Activated CD4-positive, alpha-beta memory T cell treated with anti-CD3 and anti-CD28 coated beads, Interleukin-2, amount 10 ng/mL, durations not matched to agents 7 days and 5 days (primary cell): ENCODE measurements around the gene ABHD1. TPM values are rescaled to one million over a fixed set of nuclear protein-coding genes. Genes with fewer than 3 reads are reported as not detected.

Experiments
- CTCF ChIA-PET: fragments of 350-600 bp; sonication (Branson Sonifier 250); formaldehyde crosslinking; loops from one replicate; lab custom pipeline; 2021; ENCODE audit warnings: antibody characterized with exemption, inconsistent platforms; lab: Charles Lee
- POLR2A ChIA-PET: fragments of 350-600 bp; sonication (Branson Sonifier 250); formaldehyde crosslinking; loops from one replicate; lab custom pipeline; 2021; ENCODE audit warnings: antibody characterized with exemption; lab: Charles Lee
- DNase-seq: peaks from one replicate; pipeline ENCODE4 v3.0.0-alpha.2; 2020
- H3K27ac Mint-ChIP-seq: one replicate; pipeline ENCODE4 v1.8.0; 2021; ENCODE audit warnings: mild to moderate bottlenecking, mixed read lengths
- H3K27me3 Mint-ChIP-seq: one replicate; pipeline ENCODE4 v1.8.0; 2021; ENCODE audit warnings: mixed read lengths
- H3K36me3 Mint-ChIP-seq: one replicate; pipeline ENCODE4 v1.8.0; 2021; ENCODE audit warnings: low read depth, mixed read lengths
- H3K4me1 Mint-ChIP-seq: one replicate; pipeline ENCODE4 v1.8.0; 2021; ENCODE audit warnings: mixed read lengths
- H3K4me3 Mint-ChIP-seq: one replicate; pipeline ENCODE4 v1.8.0; 2021; ENCODE audit warnings: mild to moderate bottlenecking, mixed read lengths
- H3K9me3 Mint-ChIP-seq: one replicate; pipeline ENCODE4 v1.8.0; 2021; ENCODE audit warnings: mixed read lengths
- total RNA-seq, 2 experiments: library from RNA; stranded (reverse); gene quantifications; one replicate each; pipeline ENCODE4 v1.2.3, GENCODE V29; 2021

ABHD1 gene
- total RNA-seq, 2 experiments from 2014 or later: 0.13 to 0.20 TPM

DNA sequence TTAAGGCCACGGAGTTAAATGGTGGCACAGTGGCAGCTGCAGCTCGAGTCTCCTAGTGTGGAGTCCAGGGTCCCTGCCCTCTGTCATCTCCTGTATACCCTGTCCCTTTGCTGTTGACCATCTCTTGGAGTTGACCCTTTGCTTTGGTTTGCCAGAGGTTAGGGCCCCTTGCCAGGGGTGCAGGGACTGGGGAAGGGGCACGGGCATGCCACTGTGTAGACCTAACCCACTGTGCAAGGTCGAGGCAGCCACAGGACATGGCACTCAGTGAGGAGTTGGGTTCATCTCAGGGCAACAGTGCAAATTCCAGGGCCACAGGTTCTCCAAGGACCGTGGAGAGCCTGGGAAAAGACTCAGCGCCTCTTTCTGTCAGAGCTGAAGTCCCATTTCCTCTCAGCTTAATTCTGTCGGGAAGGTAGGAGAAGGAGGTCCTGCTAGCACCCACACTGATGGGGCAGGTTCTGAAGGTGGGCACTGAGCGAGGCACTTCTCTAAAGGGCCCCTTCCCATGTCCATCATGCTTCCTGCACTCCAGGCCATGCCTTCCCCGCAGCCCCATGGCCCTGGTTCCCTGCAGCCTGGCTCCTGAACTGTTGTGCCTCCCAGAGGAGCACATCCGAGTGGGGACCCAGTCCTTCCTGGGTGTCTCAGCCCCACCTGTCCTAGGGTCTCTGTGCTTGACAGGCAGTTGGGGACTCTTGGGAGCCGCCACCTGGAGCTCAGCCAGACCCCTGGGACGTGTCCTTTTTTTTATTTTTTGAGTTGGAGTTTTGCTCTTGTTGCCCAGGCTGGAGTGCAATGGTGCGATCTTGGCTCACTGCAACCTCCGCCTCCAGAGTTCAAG lies 34.3 kb upstream of the ABHD1 start:
- Mint-ChIP-seq H3K27me3 (no peaks in the 10 kb centered on the region), H3K27ac (no peak overlapping the region), H3K36me3 (no peaks in the 10 kb centered on the region), H3K4me3 (no peak overlapping the region), H3K4me1 (peaks cover 27% of the 10 kb centered on the region), H3K9me3 (no peaks in the 10 kb centered on the region)
- POLR2A ChIA-PET: interaction anchor here (2.3 to 11.8 kb wide), 3 partner anchors 16 to 45 kb away, joined by 14 to 125 read pairs (median 107); partner anchors contain the start of genes AGBL5, OST4 and PREB
- CTCF ChIA-PET: interaction anchor here (0.7 to 1.9 kb wide), 6 partner anchors 8 to 1201 kb away, joined by 3 to 5 read pairs (median 3); partner anchors contain the start of gene OST4
- no peak for DNase-seq

DNA sequence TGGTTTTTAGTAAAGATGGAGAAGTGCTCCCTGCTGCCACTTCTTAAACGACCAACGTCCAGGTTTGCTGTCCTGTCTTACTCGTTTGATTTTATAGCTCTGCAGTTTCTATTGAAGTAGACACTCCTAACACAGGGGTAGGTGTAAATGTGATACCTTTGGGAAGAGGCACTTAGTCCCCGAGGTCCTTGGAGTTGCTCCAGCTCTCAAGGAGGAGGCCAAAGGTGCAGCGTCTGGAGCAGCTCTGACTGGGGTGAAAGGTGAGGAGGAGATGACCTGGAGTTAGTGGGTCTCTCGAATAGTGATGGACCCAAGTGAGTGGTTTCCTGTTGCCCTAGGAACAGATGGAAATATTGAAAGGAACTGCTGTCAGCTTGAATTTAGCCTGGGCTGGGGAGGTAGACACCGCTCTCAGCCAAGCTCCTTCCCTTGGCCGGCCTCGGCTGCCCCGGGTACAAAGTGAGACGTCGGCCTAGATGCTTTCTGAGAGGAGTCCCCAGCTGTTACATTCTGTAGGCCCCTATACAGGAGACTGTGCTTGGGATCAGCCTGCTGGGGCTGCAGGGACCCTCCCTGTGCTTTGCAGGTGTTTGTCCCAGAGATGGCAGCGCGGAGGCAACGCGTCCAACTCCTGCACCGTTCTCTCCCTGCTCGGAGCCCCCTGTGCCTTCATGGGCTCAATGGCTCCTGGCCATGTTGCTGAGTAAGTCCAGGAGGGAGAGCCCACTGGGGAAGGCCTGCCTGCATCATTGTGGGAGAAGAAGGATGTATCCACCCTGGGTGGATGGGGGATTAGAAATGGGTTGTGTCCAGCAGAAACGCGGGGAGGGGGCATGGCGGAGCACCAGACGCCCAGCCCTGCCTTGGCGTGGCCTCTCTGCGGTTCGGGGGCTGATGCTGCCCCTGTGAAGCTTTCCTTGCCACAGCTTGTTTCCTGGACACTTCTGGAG lies 31.6 kb upstream of the ABHD1 start:
- Mint-ChIP-seq H3K27ac (no peak overlapping the region), H3K4me1 (peaks cover 23% of the 10 kb centered on the region), H3K36me3 (no peaks in the 10 kb centered on the region), H3K9me3 (no peaks in the 10 kb centered on the region), H3K27me3 (no peaks in the 10 kb centered on the region), H3K4me3 (no peak overlapping the region)
- DNase-seq: no peak
- CTCF ChIA-PET: no interaction called here
- POLR2A ChIA-PET: interaction anchor here (0.8 to 11.8 kb wide), 2 partner anchors 11 to 39 kb away, joined by 3 to 107 read pairs; partner anchors contain the start of gene AGBL5

DNA sequence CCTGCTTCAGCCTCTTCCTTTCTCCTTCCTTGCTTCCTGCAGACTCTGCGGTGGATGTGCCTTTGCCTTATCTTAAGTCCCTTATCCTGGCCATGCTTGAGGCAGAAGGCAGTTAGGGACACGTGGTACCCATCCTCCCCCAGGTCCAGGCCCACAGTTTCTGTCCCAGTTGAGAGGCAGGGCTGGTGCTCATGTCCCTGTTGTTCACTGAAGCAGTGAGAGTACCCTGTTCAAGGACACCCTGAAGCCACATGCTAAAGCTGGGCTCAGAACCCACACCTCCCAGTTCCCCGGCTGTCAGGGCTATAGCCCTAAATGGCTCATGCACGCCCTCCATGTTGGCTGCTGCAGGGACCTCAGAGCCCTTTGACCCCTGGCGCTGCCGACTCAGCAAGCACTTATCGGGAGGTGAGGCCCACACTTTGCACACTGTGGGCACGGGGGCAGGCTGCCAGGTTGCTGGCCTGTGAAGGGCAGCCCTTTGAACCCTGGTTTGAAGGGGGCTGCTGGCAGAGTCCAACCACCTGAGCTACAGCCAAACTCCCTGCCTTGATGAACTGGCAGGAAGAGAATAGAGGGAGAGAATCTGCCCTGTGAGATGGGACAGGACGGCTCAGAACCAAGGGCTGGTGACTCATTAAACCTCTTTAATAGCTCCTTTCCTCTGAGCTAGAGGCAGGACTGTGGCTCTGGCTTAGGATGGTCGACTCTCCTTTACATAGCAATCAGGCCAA lies 30.8 kb upstream of the ABHD1 start:
- no peak overlapping the region for H3K27ac Mint-ChIP-seq
- no peaks in the 10 kb centered on the region for H3K36me3 Mint-ChIP-seq
- POLR2A ChIA-PET: interaction anchor here (0.8 kb wide), 1 partner anchor 12 kb away, joined by 3 read pairs; no protein-coding TSS in a partner anchor
- DNase-seq: no peak
- H3K9me3 Mint-ChIP-seq: no peaks in the 10 kb centered on the region
- CTCF ChIA-PET: interaction anchor here (1.2 kb wide), 1 partner anchor 186 kb away, joined by 3 read pairs; no protein-coding TSS in a partner anchor
- peaks cover 14% of the 10 kb centered on the region for H3K4me1 Mint-ChIP-seq
- H3K4me3 Mint-ChIP-seq: no peak overlapping the region
- no peaks in the 10 kb centered on the region for H3K27me3 Mint-ChIP-seq

DNA sequence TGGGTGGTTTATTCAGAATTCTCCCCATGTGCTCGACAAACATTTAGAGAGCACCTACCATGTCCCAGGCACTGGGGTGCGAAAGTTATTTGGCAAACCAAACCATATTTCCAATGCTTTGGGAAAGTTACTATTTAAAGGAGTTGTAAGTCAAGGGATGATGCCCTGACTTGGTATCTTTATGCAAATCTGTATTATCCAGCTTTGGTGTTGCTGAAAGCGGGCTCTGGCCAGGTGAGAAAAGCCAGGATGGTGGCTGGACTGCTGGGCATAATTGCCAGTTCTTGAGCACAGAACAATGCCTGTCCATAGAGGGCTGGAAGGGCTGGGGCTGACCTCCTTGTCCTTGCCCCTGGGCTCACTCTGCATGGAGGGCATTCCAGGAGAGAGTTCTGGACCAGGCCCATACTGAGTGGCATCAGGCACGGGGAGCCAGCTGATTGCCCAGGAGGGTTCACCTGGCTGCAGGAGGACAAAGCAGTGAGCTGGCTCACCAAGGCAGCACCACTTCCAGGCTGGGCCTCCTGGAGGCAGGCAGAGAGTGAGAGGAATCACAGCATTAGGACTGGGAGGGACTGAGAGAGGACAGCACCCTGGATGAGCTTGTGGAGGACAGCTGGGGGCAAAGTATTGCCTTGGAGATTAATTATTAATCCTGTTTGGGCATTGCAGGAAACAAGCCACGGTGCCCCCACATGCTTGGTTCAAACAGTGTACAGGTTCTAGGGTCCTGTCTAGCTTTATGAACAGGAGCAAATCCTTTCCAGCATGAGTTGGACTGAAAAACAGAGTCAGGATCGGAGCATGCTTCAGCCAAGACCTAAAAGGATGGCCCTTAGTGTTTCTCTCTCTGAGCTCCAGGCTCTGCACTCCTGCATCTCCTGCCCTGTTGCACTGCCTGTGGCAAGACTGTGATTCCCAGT lies 29.9 kb upstream of the ABHD1 start:
- H3K4me3 Mint-ChIP-seq: no peak overlapping the region
- H3K27ac Mint-ChIP-seq: no peak overlapping the region
- ChIA-PET CTCF (interaction anchor here (0.6 to 1.2 kb wide), 2 partner anchors 27 to 185 kb away, joined by 3 to 4 read pairs; no protein-coding TSS in a partner anchor), POLR2A (no interaction called here)
- H3K36me3 Mint-ChIP-seq: no peaks in the 10 kb centered on the region
- no peak for DNase-seq
- peaks cover 13% of the 10 kb centered on the region for H3K4me1 Mint-ChIP-seq
- H3K27me3 Mint-ChIP-seq: no peaks in the 10 kb centered on the region
- H3K9me3 Mint-ChIP-seq: no peaks in the 10 kb centered on the region

DNA sequence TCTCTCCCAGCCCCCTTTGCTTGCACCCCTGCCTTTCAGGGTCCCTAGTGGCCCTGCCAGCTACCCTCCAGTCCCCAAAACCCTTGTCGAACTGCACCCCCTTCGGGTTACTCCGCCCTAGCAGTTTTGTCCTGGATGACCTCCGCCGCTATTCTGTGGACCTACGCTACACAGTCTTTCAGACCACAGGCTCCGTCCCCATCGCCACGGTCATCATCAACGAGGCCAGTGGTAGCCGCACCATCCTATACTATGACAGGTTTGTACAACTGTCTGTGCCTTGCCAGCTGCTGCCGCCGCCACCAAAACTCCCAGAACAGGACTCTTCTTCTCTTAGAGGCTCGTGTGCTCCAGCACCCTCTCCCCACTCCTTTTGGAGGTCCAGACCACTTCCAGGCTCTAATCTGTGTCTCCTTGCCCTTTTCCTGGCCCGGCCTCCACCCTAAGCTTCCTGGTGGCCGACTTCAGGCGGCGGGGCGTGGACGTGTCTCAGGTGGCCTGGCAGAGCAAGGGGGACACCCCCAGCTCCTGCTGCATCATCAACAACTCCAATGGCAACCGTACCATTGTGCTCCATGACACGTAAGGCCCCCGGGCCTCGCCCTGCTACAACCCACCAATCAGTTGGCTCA lies 29.1 kb upstream of the ABHD1 start:
- Mint-ChIP-seq H3K4me1 (peaks cover 13% of the 10 kb centered on the region), H3K27me3 (no peaks in the 10 kb centered on the region), H3K27ac (no peak overlapping the region), H3K4me3 (no peak overlapping the region), H3K36me3 (no peaks in the 10 kb centered on the region), H3K9me3 (no peaks in the 10 kb centered on the region)
- ChIA-PET POLR2A (interaction anchor here (2.3 kb wide), 1 partner anchor 43 kb away, joined by 6 read pairs; the partner anchor contains the start of gene AGBL5), CTCF (interaction anchor here (0.6 kb wide), 1 partner anchor 28 kb away, joined by 4 read pairs; no protein-coding TSS in a partner anchor)
- DNase-seq: no peak

DNA sequence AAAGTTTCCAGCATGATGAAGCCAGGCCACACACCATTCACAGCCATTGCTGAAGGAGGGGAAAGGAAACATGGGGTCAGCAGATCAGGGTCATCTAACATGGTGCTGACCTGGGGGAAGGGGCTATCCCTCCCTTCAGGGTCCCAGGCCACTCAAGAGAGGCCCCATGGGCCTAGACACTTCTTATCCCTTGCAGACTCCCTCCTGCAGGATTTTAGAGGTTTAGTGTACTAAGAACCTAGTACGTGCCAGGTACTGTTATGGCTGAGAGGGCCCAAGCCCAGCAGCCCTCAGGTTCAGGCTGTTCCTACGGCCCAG lies 28.2 kb upstream of the ABHD1 start:
- Mint-ChIP-seq H3K27me3 (no peaks in the 10 kb centered on the region), H3K27ac (no peak overlapping the region), H3K9me3 (no peaks in the 10 kb centered on the region), H3K4me1 (peaks cover 12% of the 10 kb centered on the region), H3K4me3 (no peak overlapping the region), H3K36me3 (no peaks in the 10 kb centered on the region)
- DNase-seq: no peak
- CTCF ChIA-PET: interaction anchor here (0.9 to 7.9 kb wide), 3 partner anchors 8 to 185 kb away, joined by 3 to 75 read pairs (median 10); partner anchors contain the start of genes KHK and TRIM54
- POLR2A ChIA-PET: interaction anchor here (1.0 to 2.3 kb wide), 5 partner anchors 10 to 185 kb away, joined by 3 to 6 read pairs (median 5); partner anchors contain the start of genes AGBL5 and OST4

DNA sequence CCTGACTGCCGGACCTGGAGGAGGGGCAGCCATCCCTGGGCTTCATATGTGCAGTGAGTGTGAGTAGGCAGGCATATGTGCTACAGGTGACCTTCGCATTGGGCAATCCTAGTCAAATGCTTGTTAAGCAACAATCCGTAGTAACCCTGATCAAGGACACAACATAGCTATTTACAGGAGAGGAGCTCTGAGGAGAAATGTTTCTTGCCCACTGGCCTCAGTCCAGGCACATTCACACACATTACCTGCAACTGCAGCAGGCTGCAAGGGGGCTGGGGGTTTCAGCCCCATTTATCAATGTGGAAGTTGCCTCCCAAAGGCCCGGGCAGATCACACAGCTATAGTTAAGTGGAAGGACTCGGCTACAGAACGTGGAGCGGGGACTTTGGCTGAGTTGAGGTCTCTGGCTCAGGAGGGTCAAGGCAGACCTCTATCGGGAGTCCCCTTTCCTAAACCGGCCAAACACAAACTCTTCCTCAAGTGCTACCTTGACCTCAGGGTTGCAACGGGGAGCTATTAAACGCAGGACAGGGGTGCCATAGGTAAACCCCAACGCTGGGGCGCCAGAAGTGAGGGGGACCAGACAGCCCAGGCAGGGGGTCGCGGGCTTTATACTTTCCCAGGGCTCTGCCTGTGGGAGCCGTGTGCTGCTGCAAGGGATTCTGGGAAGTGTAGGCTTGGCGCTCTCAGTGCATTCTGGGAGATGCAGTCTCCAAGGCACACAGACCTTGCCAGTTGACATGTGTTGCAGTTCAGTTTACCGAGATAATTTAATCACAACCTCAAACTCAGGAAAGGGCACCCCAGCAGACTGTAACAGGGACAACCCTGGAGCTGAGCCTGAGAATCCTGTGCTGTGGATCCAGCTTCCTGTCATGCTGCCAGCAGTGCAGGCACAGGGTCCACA lies 27.6 kb upstream of the ABHD1 start:
- H3K27me3 Mint-ChIP-seq: no peaks in the 10 kb centered on the region
- POLR2A ChIA-PET: interaction anchor here (0.6 to 2.5 kb wide), 8 partner anchors 9 to 184 kb away, joined by 3 to 6 read pairs (median 4); partner anchors contain the start of genes AGBL5 and OST4
- no peaks in the 10 kb centered on the region for H3K36me3 Mint-ChIP-seq
- no peak overlapping the region for H3K27ac Mint-ChIP-seq
- no peaks in the 10 kb centered on the region for H3K9me3 Mint-ChIP-seq
- CTCF ChIA-PET: interaction anchor here (0.9 to 7.9 kb wide), 6 partner anchors 9 to 208 kb away, joined by 3 to 75 read pairs (median 8); partner anchors contain the start of genes ABHD1, KHK and TRIM54
- peaks cover 12% of the 10 kb centered on the region for H3K4me1 Mint-ChIP-seq
- DNase-seq: peak; percentile 60
- H3K4me3 Mint-ChIP-seq: no peak overlapping the region

DNA sequence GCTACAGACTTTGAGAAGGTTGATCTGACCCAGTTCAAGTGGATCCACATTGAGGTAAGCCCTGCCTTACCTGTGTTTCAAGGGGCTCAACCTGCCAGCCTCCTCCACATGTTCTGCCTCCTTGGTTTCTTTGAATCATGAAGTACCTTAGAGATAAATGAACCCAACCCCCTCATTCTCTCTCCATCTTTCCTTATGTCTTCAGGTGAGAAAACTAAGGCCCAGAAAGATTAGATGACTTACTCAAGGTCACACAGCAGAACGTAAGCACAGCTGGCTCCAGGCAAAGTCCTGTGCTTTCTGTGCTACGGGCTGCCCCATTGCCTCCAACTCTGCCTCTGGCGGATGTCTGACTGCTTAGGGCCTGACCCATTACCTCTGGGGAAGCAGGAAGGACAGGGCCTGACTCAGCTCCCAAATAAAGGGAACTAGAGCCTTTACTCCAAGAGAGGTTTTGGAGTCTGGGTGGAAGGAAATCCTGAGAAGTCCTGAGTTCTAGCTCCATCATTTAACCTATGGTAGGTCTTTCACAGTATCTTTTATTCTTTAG lies 26.8 kb upstream of the ABHD1 start:
- H3K36me3 Mint-ChIP-seq: no peaks in the 10 kb centered on the region
- no peaks in the 10 kb centered on the region for H3K9me3 Mint-ChIP-seq
- H3K4me1 Mint-ChIP-seq: peaks cover 12% of the 10 kb centered on the region
- no peak overlapping the region for H3K4me3 Mint-ChIP-seq
- H3K27me3 Mint-ChIP-seq: no peaks in the 10 kb centered on the region
- H3K27ac Mint-ChIP-seq: no peak overlapping the region
- DNase-seq: no peak
- CTCF ChIA-PET: interaction anchor here (0.9 to 7.9 kb wide), 7 partner anchors 9 to 207 kb away, joined by 3 to 75 read pairs (median 6); partner anchors contain the start of genes ABHD1, KHK and TRIM54
- POLR2A ChIA-PET: interaction anchor here (0.6 to 2.5 kb wide), 5 partner anchors 9 to 152 kb away, joined by 3 to 6 read pairs (median 4); partner anchors contain the start of gene OST4

DNA sequence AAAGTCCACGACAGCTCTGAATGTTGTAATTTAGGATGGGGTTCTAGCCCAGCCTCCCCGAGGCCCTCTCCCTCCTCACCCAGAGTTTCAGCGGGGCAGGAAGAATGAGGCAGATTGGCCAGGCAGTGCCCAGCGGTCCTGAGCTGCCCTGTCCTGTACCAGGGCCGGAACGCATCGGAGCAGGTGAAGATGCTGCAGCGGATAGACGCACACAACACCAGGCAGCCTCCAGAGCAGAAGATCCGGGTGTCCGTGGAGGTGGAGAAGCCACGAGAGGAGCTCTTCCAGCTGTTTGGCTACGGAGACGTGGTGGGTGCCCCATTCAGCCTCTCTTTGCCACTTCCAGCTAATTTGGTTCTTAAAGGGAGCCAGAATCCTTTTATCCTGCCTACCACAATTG lies 26.3 kb upstream of the ABHD1 start:
- Mint-ChIP-seq H3K4me3 (no peak overlapping the region), H3K27ac (no peak overlapping the region), H3K36me3 (no peaks in the 10 kb centered on the region), H3K4me1 (peaks cover 12% of the 10 kb centered on the region), H3K9me3 (no peaks in the 10 kb centered on the region), H3K27me3 (no peaks in the 10 kb centered on the region)
- ChIA-PET POLR2A (interaction anchor here (0.6 to 2.5 kb wide), 2 partner anchors 13 to 17 kb away, joined by 3 to 6 read pairs; no protein-coding TSS in a partner anchor), CTCF (interaction anchor here (0.9 to 7.9 kb wide), 9 partner anchors 10 to 207 kb away, joined by 3 to 75 read pairs (median 4); partner anchors contain the start of genes ABHD1, KHK, SLC30A3 and TRIM54)
- DNase-seq: no peak
